ENCODE data around the gene PHLDA3. TPM values are rescaled to one million over a fixed set of nuclear protein-coding genes. Genes with fewer than 3 reads are reported as not detected.

The PHLDA3 gene
- total and polyA plus RNA-seq, 5 donors = 18.1 to 47.4 (median 29.3) TPM

DNA sequence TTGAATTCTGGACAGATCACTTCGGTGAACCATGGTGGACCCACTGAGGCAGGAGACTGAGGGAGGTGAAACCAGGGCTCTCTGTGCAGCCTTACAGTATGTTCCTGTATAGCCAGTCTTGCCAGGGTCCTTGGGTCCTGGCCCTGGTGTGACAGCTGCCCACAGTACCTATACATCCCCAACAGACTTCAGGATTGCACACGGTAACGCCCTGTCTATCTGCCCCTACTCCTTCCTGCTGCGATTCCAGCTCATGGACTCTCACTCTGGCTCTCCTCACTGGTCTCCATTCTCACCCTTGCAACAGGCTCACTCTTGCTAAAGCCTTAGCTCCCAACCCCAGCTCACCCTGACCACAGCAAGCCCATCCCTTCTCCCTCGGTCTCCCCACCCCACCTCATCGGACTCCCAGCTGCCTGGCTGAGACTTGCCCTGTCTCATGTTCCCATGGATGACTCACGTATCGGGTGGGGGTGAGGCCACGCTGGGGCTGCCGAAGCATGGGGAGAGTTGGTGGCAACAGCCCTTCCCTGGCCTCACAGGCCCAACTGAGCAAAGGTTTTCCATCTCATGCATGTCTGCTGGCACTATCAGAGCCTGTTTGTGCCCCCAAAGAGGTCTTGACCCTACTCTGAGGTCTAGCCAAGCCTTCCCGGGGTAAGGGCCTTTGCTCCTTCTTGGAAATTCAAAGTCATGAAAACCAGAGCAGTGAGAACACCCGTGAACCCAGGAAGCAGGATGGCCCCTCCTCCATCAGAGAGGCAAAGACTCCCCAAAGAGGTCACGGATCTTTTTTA lies 7.1 kb downstream of the PHLDA3 start:
- Histone ChIP-seq H3K4me3 (ENCODE audit: low read length) (no peak overlapping the region), H3K27me3 (ENCODE audit: control insufficient read depth, insufficient read depth) (no peaks in the 10 kb centered on the region), H3K27ac (ENCODE audit: low read length) (peak overlapping the region; percentile 40), H3K9me3 (ENCODE audit: control insufficient read depth, low read length) (no peaks in the 10 kb centered on the region), H3K4me1 (ENCODE audit: control insufficient read depth, insufficient read depth, low read length) (peaks cover 13% of the 10 kb centered on the region)
- WGBS = 66% methylated on average over 13 of the region's 13 CpGs
- ATAC-seq = peak; percentile 83 to 84
- intact Hi-C loops (cut with DNase I) = no loop called here
- DNase-seq = peak; percentile 91 to 92 (median 91)

DNA sequence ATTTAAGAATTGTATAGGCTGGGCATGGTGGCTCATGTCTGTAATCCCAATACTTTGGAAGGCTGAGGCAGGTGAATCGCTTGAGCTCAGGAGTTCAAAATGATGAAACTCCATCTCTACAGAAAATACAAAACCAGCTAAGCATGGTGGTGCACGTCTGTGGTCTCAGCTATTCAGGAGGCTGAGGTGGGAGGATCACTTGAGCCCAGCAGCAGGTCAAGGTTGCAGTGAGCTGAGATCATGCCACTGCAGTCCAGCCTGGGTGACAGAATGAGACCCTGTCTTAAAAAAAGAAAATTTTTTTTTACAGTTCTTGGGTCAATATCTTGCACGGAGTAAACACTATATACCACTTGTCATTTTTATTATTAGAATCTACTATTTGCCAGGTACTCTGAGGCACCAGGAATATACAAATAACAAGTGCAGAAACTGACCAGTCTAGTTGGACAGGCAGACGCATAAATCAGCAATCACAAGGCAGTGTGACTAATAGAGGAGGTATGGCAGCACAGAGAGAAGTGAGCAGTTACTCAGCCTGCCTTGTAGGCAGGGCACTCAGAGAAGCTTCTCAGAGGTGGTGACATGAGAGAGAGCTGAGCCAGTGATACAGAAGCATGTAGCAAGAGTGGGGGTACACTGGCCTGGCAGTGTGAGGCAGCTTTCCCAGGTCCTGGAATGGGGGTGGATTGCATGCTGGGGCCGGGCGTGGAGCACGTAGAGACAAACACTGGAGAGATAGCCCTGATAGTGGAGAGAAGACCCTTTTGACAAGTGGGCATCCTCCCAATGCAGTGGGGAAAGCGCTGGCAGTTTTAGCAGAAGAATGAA lies 8.0 kb downstream of the PHLDA3 start:
- H3K9me3 ChIP-seq (ENCODE audit: control insufficient read depth, low read length) = no peaks in the 10 kb centered on the region
- WGBS = 78% methylated on average over 8 of the region's 8 CpGs
- H3K4me3 ChIP-seq (ENCODE audit: low read length) = no peak overlapping the region
- no peaks in the 10 kb centered on the region for H3K27me3 ChIP-seq (ENCODE audit: control insufficient read depth, insufficient read depth)
- peak in 1 of 3 donors; percentile 59 for DNase-seq
- ATAC-seq = peak; percentile 38 to 77
- peaks cover 13% of the 10 kb centered on the region for H3K4me1 ChIP-seq (ENCODE audit: control insufficient read depth, insufficient read depth, low read length)
- peak overlapping the region; percentile 40 for H3K27ac ChIP-seq (ENCODE audit: low read length)
- intact Hi-C loops (cut with DNase I) = no loop called here

GRCh38 chr1:201459775-201460174 lies 9.2 kb downstream of the PHLDA3 start:
- ATAC-seq (no peak), DNase-seq (no peak)
- Histone ChIP-seq H3K4me3 (ENCODE audit: low read length) (no peak overlapping the region), H3K27me3 (ENCODE audit: control insufficient read depth, insufficient read depth) (no peaks in the 10 kb centered on the region), H3K9me3 (ENCODE audit: control insufficient read depth, low read length) (no peaks in the 10 kb centered on the region), H3K27ac (ENCODE audit: low read length) (no peak overlapping the region), H3K4me1 (ENCODE audit: control insufficient read depth, insufficient read depth, low read length) (peaks cover 17% of the 10 kb centered on the region)
- 90% methylated on average over 5 of the region's 5 CpGs for WGBS
- intact Hi-C loops (cut with DNase I) = no loop called here

DNA sequence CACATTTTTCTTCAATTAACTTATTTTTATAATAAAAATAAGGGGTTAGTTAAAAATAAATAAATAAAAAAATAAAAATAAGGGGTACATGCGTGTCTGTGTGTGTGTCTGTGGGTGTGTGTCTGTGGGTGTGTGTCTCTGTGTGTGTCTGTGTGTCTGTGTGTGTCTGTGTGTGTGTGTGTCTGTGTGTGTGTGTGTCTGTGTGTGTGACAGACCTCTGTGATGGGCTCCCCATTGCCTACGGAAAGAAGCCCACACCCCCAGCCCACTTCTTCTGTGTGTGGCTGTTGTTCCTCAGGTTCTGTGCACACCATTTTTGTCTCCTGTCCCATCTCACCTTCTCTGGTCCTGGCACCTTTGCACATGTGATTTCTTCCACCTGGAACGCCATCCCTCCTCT lies 9.9 kb downstream of the PHLDA3 start:
- WGBS = 91% methylated on average over 3 of the region's 3 CpGs
- Histone ChIP-seq H3K4me1 (ENCODE audit: control insufficient read depth, insufficient read depth, low read length) (peaks cover 17% of the 10 kb centered on the region), H3K27ac (ENCODE audit: low read length) (no peak overlapping the region), H3K27me3 (ENCODE audit: control insufficient read depth, insufficient read depth) (no peaks in the 10 kb centered on the region), H3K9me3 (ENCODE audit: control insufficient read depth, low read length) (no peaks in the 10 kb centered on the region), H3K4me3 (ENCODE audit: low read length) (no peak overlapping the region)
- no peak for ATAC-seq
- intact Hi-C loops (cut with DNase I) = no loop called here
- DNase-seq = no peak

DNA sequence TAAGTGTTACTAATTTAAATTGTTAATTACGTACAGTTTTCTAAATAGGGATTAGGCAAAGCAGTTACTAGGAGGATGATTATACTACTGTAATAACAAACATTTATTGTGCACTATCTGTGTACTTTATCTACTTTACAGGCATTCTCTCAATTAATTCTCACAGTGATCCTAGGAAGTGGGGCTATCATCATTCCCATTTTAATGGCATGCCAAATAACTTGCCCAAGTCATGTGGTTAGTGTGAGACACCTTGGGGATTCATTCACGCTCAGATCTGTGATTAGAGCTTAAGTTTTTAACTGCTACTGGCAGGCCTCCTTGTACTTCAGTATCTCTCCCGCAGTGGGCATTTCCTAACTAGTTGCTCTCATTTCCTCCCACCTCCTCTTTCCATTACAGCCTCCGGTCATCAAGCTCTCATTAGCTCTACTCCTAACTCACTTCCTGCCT lies 11.5 kb downstream of the PHLDA3 start:
- intact Hi-C loops (cut with DNase I) = no loop called here
- ATAC-seq = no peak
- Histone ChIP-seq H3K4me1 (ENCODE audit: control insufficient read depth, insufficient read depth, low read length) (peaks cover 17% of the 10 kb centered on the region), H3K9me3 (ENCODE audit: control insufficient read depth, low read length) (no peaks in the 10 kb centered on the region), H3K4me3 (ENCODE audit: low read length) (no peak overlapping the region), H3K27ac (ENCODE audit: low read length) (peak overlapping the region; percentile 25), H3K27me3 (ENCODE audit: control insufficient read depth, insufficient read depth) (no peaks in the 10 kb centered on the region)
- 56% methylated on average over 4 of the region's 4 CpGs for WGBS
- no peak for DNase-seq

GRCh38 chr1:201456499-201457309 lies 12.3 kb downstream of the PHLDA3 start:
- Histone ChIP-seq H3K4me1 (ENCODE audit: control insufficient read depth, insufficient read depth, low read length) (peaks cover 15% of the 10 kb centered on the region), H3K9me3 (ENCODE audit: control insufficient read depth, low read length) (no peaks in the 10 kb centered on the region), H3K27me3 (ENCODE audit: control insufficient read depth, insufficient read depth) (no peaks in the 10 kb centered on the region), H3K4me3 (ENCODE audit: low read length) (no peak overlapping the region), H3K27ac (ENCODE audit: low read length) (peak overlapping the region; percentile 57)
- 51% methylated on average over 11 of the region's 11 CpGs for WGBS
- peak; percentile 80 to 84 for ATAC-seq
- intact Hi-C loops (cut with DNase I) = no loop called here
- DNase-seq = peak; percentile 83 to 88 (median 86)

GRCh38 chr1:201455098-201455497 lies 13.9 kb downstream of the PHLDA3 start:
- ATAC-seq (no peak), DNase-seq (no peak)
- peaks cover 8% of the 10 kb centered on the region for H3K4me1 ChIP-seq (ENCODE audit: control insufficient read depth, insufficient read depth, low read length)
- no peaks in the 10 kb centered on the region for H3K9me3 ChIP-seq (ENCODE audit: control insufficient read depth, low read length)
- intact Hi-C loops (cut with DNase I) = no loop called here
- WGBS = 74% methylated on average over 6 of the region's 6 CpGs
- H3K4me3 ChIP-seq (ENCODE audit: low read length) = no peak overlapping the region
- no peaks in the 10 kb centered on the region for H3K27me3 ChIP-seq (ENCODE audit: control insufficient read depth, insufficient read depth)
- no peak overlapping the region for H3K27ac ChIP-seq (ENCODE audit: low read length)

- Histone ChIP-seq H3K4me1 (ENCODE audit: control insufficient read depth, insufficient read depth, low read length) (peaks cover 8% of the 10 kb centered on the region), H3K27ac (ENCODE audit: low read length) (no peak overlapping the region), H3K27me3 (ENCODE audit: control insufficient read depth, insufficient read depth) (no peaks in the 10 kb centered on the region), H3K4me3 (ENCODE audit: low read length) (no peak overlapping the region), H3K9me3 (ENCODE audit: control insufficient read depth, low read length) (no peaks in the 10 kb centered on the region)
- DNase-seq = no peak
- intact Hi-C loops (cut with DNase I) = no loop called here
- WGBS = 84% methylated on average over 4 of the region's 4 CpGs
- ATAC-seq = no peak
Measured at GRCh38 chr1:201454608-201455007, 14.4 kb downstream of the PHLDA3 start.

GRCh38 chr1:201452866-201453265 lies 16.1 kb downstream of the PHLDA3 start:
- H3K9me3 ChIP-seq (ENCODE audit: control insufficient read depth, low read length) = no peaks in the 10 kb centered on the region
- peaks cover 14% of the 10 kb centered on the region for H3K4me1 ChIP-seq (ENCODE audit: control insufficient read depth, insufficient read depth, low read length)
- intact Hi-C loops (cut with DNase I) = no loop called here
- 60% methylated on average over 4 of the region's 4 CpGs for WGBS
- H3K4me3 ChIP-seq (ENCODE audit: low read length) = no peak overlapping the region
- no peaks in the 10 kb centered on the region for H3K27me3 ChIP-seq (ENCODE audit: control insufficient read depth, insufficient read depth)
- DNase-seq (no peak), ATAC-seq (no peak)
- no peak overlapping the region for H3K27ac ChIP-seq (ENCODE audit: low read length)

DNA sequence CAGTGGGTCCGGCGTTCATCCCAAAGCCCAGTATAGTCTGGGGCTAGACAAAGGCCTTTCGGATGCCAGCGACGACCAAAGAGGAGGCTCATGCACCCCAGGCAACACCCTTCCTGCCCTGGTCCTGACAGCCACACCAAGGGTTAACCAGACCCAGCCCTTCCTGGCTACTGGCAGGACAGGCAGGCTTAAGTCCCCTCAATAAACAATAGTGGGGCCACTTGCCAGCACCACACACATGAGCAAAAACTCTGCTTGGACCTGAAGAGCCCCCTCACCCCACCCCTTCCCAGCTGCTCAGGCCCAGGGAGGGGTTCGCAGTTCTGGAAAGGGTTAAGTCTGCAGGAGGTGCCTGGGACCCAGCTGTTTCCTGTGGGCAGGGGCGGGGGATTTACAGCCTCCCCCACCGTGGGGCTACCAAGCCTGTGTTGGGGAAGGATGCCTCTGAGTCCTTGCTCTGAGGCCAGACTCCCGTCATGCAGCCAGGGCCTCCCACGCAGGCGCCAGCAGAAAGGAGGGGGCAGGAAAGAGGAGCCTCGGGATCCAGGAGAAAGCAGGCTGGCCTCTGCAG lies 18.2 kb downstream of the PHLDA3 start:
- H3K9me3 ChIP-seq (ENCODE audit: control insufficient read depth, low read length) = no peaks in the 10 kb centered on the region
- ATAC-seq (peak; percentile 82 to 87), DNase-seq (peak; percentile 85 to 92 (median 92))
- H3K27ac ChIP-seq (ENCODE audit: low read length) = peak overlapping the region; percentile 73
- peaks cover 9% of the 10 kb centered on the region for H3K4me1 ChIP-seq (ENCODE audit: control insufficient read depth, insufficient read depth, low read length)
- H3K4me3 ChIP-seq (ENCODE audit: low read length) = no peak overlapping the region
- intact Hi-C loops (cut with DNase I) = no loop called here
- 24% methylated on average over 12 of the region's 12 CpGs for WGBS
- no peaks in the 10 kb centered on the region for H3K27me3 ChIP-seq (ENCODE audit: control insufficient read depth, insufficient read depth)

Measured in right cardiac atrium (tissue), 5 donors.